HepG2 (cell line): ENCODE data around the gene HOXB2.

Experiments
- FOXA3 ChIP-seq: IDR thresholded peaks from 2 replicates; pipeline ENCODE4 v1.6.1; 2016; ENCODE audit warnings: missing genetic modification reagents, missing compliant biosample characterization
- GABPA ChIP-seq, 2 experiments: IDR thresholded peaks; 2 replicates each; pipeline ENCODE4 v1.6.1; 2011 to 2016; ENCODE audit warnings: low read depth in 2 of 2, low read length in 1 of 2, missing biosample characterization in 1 of 2, missing genetic modification characterization in 1 of 2
- SNAI1 ChIP-seq: sonication (generic); formaldehyde crosslinking; IDR thresholded peaks from 2 replicates; pipeline ENCODE4 v1.5.0; 2020; ENCODE audit warnings: mild to moderate bottlenecking, missing genetic modification reagents, borderline replicate concordance
- ZNF431 ChIP-seq: sonication (generic); formaldehyde crosslinking; IDR thresholded peaks from 2 replicates; pipeline ENCODE4 v1.9.0; 2022; ENCODE audit warnings: missing genetic modification reagents, low read depth, mild to moderate bottlenecking, borderline replicate concordance
- TF ChIP-seq, protein P1 (sequence below): sonication (generic); formaldehyde crosslinking; IDR thresholded peaks from 2 replicates; pipeline ENCODE4 v1.4.0; 2020; ENCODE audit warnings: mild to moderate bottlenecking, missing genetic modification reagents
- TF ChIP-seq, protein P2 (sequence below): sonication (generic); formaldehyde crosslinking; IDR thresholded peaks from 2 replicates; pipeline ENCODE4 v1.8.0; 2022; ENCODE audit warnings: missing genetic modification reagents, mild to moderate bottlenecking, moderate library complexity, borderline replicate concordance
- TF ChIP-seq, protein P3 (sequence below): sonication (generic); formaldehyde crosslinking; IDR thresholded peaks from 2 replicates; pipeline ENCODE4 v1.5.0; 2020; ENCODE audit warnings: mild to moderate bottlenecking, missing genetic modification reagents

DNA sequence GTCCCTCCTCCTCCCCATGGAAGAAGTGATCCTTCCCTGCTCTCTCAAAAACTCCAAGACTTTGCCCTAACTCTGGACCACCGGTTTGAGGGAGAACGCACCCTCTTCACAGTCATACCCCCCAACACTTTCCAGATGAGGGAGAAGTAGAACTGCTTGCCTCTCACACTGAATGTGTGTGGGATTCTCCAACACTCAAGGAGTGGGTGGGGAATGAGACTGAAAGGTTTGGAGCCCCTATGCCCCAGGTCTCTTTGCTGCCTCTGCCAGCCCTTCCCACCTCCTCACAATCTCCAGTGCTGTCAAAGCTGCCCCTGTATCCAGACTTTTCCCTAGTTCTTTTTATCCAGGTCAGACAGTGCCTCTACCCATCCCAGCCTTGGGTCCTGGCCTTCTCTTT, 21.8 kb upstream of the HOXB2 start:
- TF ChIP-seq GABPA (IDR thresholded peaks at IDR 0.05; ENCODE audit: low read depth, low read length) (no peak), GABPA (CRISPR knock-in tag; IDR thresholded peaks at IDR 0.05; ENCODE audit: low read depth) (no peak), ZNF431 (no peak), SNAI1 (no peak), FOXA3 (no peak)
- TF ChIP-seq, protein P1, sequence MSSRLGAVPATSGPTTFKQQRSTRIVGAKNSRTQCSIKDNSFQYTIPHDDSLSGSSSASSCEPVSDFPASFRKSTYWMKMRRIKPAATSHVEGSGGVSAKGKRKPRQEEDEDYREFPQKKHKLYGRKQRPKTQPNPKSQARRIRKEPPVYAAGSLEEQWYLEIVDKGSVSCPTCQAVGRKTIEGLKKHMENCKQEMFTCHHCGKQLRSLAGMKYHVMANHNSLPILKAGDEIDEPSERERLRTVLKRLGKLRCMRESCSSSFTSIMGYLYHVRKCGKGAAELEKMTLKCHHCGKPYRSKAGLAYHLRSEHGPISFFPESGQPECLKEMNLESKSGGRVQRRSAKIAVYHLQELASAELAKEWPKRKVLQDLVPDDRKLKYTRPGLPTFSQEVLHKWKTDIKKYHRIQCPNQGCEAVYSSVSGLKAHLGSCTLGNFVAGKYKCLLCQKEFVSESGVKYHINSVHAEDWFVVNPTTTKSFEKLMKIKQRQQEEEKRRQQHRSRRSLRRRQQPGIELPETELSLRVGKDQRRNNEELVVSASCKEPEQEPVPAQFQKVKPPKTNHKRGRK (CRISPR knock-in tag), result no peak
- TF ChIP-seq, protein P2, sequence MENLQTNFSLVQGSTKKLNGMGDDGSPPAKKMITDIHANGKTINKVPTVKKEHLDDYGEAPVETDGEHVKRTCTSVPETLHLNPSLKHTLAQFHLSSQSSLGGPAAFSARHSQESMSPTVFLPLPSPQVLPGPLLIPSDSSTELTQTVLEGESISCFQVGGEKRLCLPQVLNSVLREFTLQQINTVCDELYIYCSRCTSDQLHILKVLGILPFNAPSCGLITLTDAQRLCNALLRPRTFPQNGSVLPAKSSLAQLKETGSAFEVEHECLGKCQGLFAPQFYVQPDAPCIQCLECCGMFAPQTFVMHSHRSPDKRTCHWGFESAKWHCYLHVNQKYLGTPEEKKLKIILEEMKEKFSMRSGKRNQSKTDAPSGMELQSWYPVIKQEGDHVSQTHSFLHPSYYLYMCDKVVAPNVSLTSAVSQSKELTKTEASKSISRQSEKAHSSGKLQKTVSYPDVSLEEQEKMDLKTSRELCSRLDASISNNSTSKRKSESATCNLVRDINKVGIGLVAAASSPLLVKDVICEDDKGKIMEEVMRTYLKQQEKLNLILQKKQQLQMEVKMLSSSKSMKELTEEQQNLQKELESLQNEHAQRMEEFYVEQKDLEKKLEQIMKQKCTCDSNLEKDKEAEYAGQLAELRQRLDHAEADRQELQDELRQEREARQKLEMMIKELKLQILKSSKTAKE (CRISPR knock-in tag), result no peak
- TF ChIP-seq, protein P3, sequence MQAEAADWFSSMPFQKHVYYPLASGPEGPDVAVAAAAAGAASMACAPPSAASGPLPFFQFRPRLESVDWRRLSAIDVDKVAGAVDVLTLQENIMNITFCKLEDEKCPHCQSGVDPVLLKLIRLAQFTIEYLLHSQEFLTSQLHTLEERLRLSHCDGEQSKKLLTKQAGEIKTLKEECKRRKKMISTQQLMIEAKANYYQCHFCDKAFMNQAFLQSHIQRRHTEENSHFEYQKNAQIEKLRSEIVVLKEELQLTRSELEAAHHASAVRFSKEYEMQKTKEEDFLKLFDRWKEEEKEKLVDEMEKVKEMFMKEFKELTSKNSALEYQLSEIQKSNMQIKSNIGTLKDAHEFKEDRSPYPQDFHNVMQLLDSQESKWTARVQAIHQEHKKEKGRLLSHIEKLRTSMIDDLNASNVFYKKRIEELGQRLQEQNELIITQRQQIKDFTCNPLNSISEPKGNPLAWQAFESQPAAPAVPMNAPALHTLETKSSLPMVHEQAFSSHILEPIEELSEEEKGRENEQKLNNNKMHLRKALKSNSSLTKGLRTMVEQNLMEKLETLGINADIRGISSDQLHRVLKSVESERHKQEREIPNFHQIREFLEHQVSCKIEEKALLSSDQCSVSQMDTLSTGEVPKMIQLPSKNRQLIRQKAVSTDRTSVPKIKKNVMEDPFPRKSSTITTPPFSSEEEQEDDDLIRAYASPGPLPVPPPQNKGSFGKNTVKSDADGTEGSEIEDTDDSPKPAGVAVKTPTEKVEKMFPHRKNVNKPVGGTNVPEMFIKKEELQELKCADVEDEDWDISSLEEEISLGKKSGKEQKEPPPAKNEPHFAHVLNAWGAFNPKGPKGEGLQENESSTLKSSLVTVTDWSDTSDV, result no peak
